Bronchial epithelial cell (primary cell): Measurements from ENCODE around the gene TOP1. TPM values are rescaled to one million over a fixed set of nuclear protein-coding genes. Genes with fewer than 3 reads are reported as not detected.

Experiments used
- DNase-seq: peaks from one replicate; pipeline ENCODE4 v3.0.0-alpha.2; 2010; ENCODE audit warnings: low read depth
- FAIRE-seq: peaks from 2 replicates; lab custom pipeline; 2011; peaks lifted over from hg19 to GRCh38; lab: Jason Lieb, UNC
- H3K27me3 ChIP-seq: 2 replicates; pipeline ENCODE4 v1.5.1; 2011; ENCODE audit warnings: low read length; ENCODE audit not compliant: control insufficient read depth, insufficient read depth
- H3K36me3 ChIP-seq: 2 replicates; pipeline ENCODE4 v1.5.1; 2011; ENCODE audit warnings: low read length; ENCODE audit not compliant: control insufficient read depth, insufficient read depth
- H3K4me3 ChIP-seq: 2 replicates; pipeline ENCODE4 v1.5.1; 2011; ENCODE audit warnings: mild to moderate bottlenecking, low read depth, low read length, control low read depth
- CTCF ChIP-seq: IDR thresholded peaks from 2 replicates; pipeline ENCODE4 v1.5.1; 2011; ENCODE audit warnings: mild to moderate bottlenecking, moderate library complexity, low read length, control low read depth, inconsistent platforms; ENCODE audit not compliant: insufficient read depth, severe bottlenecking
- total RNA-seq: library from RNA; depleted of rRNA; stranded (reverse); fragments of >200 nt; gene quantifications from 2 replicates; pipeline ENCODE4 v1.2.1, GENCODE V29; 2014

TOP1 gene
- total RNA-seq, 1 donor from 2014 or later, result 18.2 TPM

GRCh38 chr20:41118632-41119031 lies 90.0 kb downstream of the TOP1 start:
- no peak for TF ChIP-seq CTCF
- Histone ChIP-seq H3K4me3 (no peak overlapping the region), H3K36me3 (peaks cover 45% of the 10 kb centered on the region), H3K27me3 (no peaks in the 10 kb centered on the region)
- DNase-seq (no peak), FAIRE-seq (no peak)

DNA sequence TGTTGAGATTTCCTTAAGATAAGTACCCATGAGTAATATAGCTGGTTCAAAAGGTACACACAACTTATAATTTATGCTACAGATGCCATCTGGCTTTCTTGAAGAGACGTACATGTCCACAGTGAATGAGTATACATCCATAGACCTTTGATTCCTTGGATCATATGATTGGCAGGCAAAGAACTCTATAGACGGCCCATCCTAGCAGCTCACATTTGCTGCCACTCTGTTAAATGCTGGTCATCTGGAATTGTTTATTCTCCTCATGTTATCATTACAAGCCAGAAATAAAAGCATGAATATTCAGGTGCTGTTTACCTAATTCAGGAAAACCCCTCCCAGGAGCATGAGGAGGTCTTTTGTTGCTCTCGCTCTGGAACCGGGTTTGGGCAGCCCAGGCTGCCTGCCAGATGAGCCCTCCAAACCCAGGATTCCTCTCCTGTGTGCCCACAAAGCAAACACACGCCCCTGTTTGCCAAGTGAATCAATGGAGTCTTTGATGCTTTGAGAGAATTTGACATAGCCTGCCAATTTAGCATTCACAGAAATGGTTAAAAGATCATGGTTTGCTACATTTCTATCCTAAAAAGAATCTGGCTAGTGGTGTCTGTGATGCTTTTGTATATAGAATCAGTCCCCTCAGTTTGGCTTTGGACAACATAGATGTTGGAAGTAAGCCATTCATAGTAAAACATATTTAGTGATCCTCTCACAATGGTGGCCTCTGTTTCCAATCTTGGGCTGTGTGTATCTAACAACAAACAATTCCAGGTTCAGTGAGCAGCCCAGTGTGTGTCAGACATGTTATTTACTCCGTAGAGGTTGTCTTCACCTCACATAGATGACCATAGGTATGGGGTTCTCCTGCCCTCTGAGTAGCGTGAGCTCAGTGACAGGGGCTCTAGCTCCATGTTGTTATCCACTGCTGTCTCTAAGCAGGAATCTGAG lies 91.3 kb downstream of the TOP1 start:
- no peak for TF ChIP-seq CTCF
- Histone ChIP-seq H3K27me3 (no peaks in the 10 kb centered on the region), H3K4me3 (no peak overlapping the region), H3K36me3 (peaks cover 41% of the 10 kb centered on the region)
- DNase-seq, result no peak
- no peak for FAIRE-seq

DNA sequence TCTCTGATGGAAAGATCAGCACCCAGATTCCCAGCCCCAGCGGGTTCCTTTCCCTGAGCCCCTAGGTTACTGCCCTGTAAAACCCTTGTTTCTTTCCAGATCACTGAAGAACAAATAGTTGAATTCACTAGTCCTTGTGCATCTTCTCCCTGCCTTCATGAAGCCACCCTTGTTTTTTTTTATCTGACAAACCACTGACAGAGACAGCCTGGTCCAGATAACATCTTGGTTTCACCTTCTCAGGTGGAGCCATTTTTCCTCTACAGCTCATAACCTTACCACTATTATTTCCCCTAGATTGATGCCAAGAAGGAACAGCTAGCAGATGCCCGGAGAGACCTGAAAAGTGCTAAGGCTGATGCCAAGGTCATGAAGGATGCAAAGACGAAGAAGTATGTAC lies 92.8 kb downstream of the TOP1 start:
- FAIRE-seq (no peak), DNase-seq (no peak)
- Histone ChIP-seq H3K27me3 (no peaks in the 10 kb centered on the region), H3K36me3 (peaks cover 31% of the 10 kb centered on the region), H3K4me3 (no peak overlapping the region)
- no peak for TF ChIP-seq CTCF

GRCh38 chr20:41123631-41124030 lies 95.0 kb downstream of the TOP1 start:
- no peak for TF ChIP-seq CTCF
- DNase-seq, result no peak
- FAIRE-seq, result no peak
- peaks cover 27% of the 10 kb centered on the region for H3K36me3 ChIP-seq
- H3K4me3 ChIP-seq, result no peak overlapping the region
- no peaks in the 10 kb centered on the region for H3K27me3 ChIP-seq

DNA sequence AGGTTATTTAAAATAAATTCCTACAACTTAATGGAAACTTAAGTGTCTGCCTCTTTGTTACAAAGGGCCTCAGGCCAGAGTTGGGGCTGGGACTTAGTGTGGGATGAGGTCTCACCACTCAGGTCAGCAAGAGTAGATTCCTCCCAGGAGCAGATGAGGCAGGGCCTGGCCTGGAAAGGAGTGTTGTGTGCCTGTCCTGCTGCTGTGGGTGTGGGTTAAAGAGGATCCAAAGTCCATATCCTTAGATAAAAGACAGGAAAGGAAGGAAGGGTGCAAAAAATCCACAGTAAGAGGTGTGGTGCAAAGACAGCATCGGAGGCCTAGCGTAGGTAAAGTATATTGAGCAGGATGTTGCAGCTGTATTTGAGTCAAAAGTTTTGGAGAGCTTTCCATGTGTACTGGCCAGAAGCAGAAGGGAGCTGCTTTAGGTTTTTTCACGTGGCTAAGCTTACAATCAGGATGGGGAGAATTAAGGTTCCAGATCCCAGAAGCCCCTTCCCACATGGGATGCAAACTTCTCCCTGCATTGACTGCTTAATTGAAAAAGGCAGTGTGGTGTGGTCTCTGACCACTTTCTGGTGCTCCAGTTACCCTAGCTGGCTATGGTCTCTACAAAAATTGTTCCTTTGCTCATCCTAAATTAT lies 96.0 kb downstream of the TOP1 start:
- Histone ChIP-seq H3K27me3 (no peaks in the 10 kb centered on the region), H3K4me3 (no peak overlapping the region), H3K36me3 (peaks cover 25% of the 10 kb centered on the region)
- FAIRE-seq (no peak), DNase-seq (no peak)
- TF ChIP-seq CTCF, result no peak
